BJ (cell line): Measurements from ENCODE around the gene ACSF2. TPM values are rescaled to one million over a fixed set of nuclear protein-coding genes. Genes with fewer than 3 reads are reported as not detected.

Experiments
- CTCF ChIA-PET: fragments of 350-600 bp; formaldehyde crosslinking; extraction: SDS; loops from one replicate; lab custom pipeline; 2021; ENCODE audit warnings: antibody characterized with exemption, inconsistent platforms; lab: Yijun Ruan, JAX
- POLR2A ChIA-PET: fragments of 300-600 bp; sonication (Branson Sonifier 250); formaldehyde crosslinking; extraction: SDS; loops from one replicate; lab custom pipeline; 2021; ENCODE audit warnings: antibody characterized with exemption; lab: Charles Lee
- DNase-seq: peaks from one replicate; pipeline ENCODE4 v3.0.0-alpha.2; 2011; ENCODE audit warnings: low read depth
- H3K27me3 ChIP-seq: 2 replicates; pipeline ENCODE4 v1.6.0; 2011; ENCODE audit warnings: low read length; ENCODE audit not compliant: control insufficient read depth, insufficient read depth
- H3K36me3 ChIP-seq: 2 replicates; pipeline ENCODE4 v1.5.1; 2011; ENCODE audit warnings: low read length; ENCODE audit not compliant: control insufficient read depth, insufficient read depth
- H3K4me3 ChIP-seq: 2 replicates; pipeline ENCODE4 v1.5.1; 2011; ENCODE audit warnings: low read depth, mild to moderate bottlenecking, control low read depth, low read length
- polyA plus RNA-seq: library from polyadenylated mRNA; depleted of rRNA; stranded (reverse); fragments of >200 nt; gene quantifications from 2 replicates; pipeline ENCODE4 v1.2.3, GENCODE V29; 2011
- TF ChIP-seq, protein P1 (sequence below): IDR thresholded peaks from 2 replicates; pipeline ENCODE4 v1.5.1; 2011; ENCODE audit warnings: low read depth, mild to moderate bottlenecking, control low read depth, inconsistent platforms, low read length, moderate library complexity; ENCODE audit not compliant: insufficient read depth

Gene ACSF2
- polyA plus RNA-seq, 1 experiment, result 25.4 TPM

DNA sequence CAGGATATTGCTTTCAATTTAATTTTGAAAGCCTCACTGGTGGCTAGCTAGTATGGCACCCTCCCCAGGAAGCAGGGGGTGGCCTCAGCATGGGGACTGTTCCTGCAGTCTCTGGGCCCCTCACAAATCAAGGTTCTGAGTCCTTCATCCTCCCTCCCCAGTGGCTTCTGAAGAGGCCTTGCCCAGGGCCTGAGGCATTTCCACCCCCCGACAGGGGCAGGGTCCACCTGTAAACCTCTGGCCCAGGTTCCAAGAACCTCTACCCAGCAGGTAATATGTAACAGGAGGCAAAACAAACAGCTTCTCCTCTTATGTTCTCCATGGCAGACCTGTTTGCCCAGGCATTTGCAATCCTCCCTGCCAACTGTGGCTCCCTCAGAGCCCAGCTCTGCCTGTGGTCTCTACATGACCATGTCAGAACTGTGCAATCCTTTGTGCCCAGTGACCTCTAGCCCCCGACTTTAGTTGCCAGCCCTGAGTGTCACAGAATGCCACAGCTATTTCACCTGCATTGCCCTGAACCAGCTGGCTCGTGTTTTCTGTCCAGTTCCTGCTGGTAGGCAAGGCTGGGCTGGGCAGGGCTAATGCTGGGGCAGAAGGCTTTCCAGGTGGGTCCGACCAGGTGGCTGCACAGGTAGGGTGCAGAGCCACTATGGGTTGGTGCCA is 14.3 kb downstream of the ACSF2 start:
- Histone ChIP-seq H3K27me3 (no peaks in the 10 kb centered on the region), H3K36me3 (no peaks in the 10 kb centered on the region), H3K4me3 (no peak overlapping the region)
- TF ChIP-seq, protein P1, sequence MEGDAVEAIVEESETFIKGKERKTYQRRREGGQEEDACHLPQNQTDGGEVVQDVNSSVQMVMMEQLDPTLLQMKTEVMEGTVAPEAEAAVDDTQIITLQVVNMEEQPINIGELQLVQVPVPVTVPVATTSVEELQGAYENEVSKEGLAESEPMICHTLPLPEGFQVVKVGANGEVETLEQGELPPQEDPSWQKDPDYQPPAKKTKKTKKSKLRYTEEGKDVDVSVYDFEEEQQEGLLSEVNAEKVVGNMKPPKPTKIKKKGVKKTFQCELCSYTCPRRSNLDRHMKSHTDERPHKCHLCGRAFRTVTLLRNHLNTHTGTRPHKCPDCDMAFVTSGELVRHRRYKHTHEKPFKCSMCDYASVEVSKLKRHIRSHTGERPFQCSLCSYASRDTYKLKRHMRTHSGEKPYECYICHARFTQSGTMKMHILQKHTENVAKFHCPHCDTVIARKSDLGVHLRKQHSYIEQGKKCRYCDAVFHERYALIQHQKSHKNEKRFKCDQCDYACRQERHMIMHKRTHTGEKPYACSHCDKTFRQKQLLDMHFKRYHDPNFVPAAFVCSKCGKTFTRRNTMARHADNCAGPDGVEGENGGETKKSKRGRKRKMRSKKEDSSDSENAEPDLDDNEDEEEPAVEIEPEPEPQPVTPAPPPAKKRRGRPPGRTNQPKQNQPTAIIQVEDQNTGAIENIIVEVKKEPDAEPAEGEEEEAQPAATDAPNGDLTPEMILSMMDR, result no peak
- ChIA-PET CTCF (interaction anchor here (0.7 kb wide), 1 partner anchor 43 kb away, joined by 3 read pairs; the partner anchor contains the start of gene LRRC59), POLR2A (no interaction called here)
- no peak for DNase-seq

DNA sequence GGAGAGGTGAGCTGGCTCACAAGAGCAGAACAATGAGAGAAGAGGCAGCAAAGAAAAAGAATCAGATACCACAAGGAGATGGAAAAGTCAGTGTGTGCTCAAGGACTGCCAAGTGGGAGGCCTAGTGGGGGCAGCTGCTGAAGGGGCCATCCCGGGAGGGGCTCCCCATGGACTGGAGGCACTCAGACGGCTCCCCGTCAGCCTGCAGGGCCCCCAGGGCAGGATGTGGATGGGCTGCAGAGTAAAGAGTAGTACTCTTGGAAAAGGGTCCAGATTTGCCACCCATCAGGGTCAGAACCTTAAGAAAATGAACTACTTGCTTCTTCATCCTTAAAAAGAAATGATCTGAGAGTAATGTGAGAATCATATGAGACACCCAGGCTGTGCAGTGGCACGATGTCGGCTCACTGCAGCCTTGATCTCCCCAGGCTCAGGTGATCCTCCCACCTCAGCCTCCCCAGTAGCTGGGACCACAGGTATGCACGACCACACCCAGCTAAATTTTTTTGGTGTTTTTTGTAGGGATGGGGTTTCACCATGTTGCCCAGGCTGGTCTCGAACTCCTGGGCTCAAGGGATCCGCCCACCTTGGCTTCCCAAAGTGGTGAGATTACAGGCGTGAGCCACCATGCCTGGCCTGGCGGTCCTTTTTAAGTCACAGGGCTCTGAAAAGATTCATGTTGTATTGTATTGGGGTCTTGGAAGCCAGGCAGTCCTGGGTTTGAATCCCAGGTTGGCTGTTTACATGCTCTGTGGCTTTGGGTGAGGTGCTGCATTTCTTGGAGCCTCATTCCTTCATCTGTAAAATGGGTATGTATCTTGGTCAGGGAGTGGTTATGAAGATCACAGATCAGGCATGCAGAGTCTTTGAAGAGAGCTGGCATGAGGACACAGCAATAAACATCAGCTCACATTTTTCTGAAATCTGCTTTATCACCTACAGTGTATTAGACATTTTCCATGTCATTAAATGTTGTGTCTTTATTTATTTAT is 15.1 kb downstream of the ACSF2 start:
- POLR2A ChIA-PET, result no interaction called here
- H3K4me3 ChIP-seq, result no peak overlapping the region
- DNase-seq, result no peak
- H3K27me3 ChIP-seq, result no peaks in the 10 kb centered on the region
- CTCF ChIA-PET, result interaction anchor here (0.7 to 1.0 kb wide), 3 partner anchors 23 to 66 kb away, joined by 3 to 4 read pairs (median 3); partner anchors contain the start of gene LRRC59
- TF ChIP-seq, protein P1, result no peak
- no peaks in the 10 kb centered on the region for H3K36me3 ChIP-seq

DNA sequence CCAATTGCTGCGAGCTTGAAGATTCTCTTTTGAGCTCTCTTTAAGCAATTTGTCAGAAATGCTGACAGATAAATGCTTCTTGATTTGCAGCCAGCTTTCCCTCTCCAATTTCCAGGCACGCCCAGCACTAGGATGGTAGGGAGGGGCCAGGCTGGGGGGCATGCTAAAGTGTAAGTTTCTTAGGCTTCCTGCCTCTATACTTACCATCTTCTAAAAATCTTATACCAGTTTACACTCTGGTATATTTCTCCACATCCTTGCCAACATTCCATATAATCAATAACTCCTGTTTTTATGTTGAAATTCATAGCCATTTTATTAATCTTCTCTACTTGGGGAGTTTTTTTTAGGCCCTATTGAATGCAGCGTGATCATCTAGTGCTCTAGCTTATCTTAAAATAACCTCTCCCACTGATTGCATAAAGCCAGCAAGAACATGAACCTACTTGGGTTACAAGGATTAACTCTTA is 17.5 kb downstream of the ACSF2 start:
- Histone ChIP-seq H3K27me3 (no peaks in the 10 kb centered on the region), H3K36me3 (no peaks in the 10 kb centered on the region), H3K4me3 (no peak overlapping the region)
- ChIA-PET POLR2A (no interaction called here), CTCF (interaction anchor here (0.9 to 1.5 kb wide), 2 partner anchors 17 to 29 kb away, joined by 4 to 5 read pairs; no protein-coding TSS in a partner anchor)
- no peak for DNase-seq
- TF ChIP-seq, protein P1, result no peak

DNA sequence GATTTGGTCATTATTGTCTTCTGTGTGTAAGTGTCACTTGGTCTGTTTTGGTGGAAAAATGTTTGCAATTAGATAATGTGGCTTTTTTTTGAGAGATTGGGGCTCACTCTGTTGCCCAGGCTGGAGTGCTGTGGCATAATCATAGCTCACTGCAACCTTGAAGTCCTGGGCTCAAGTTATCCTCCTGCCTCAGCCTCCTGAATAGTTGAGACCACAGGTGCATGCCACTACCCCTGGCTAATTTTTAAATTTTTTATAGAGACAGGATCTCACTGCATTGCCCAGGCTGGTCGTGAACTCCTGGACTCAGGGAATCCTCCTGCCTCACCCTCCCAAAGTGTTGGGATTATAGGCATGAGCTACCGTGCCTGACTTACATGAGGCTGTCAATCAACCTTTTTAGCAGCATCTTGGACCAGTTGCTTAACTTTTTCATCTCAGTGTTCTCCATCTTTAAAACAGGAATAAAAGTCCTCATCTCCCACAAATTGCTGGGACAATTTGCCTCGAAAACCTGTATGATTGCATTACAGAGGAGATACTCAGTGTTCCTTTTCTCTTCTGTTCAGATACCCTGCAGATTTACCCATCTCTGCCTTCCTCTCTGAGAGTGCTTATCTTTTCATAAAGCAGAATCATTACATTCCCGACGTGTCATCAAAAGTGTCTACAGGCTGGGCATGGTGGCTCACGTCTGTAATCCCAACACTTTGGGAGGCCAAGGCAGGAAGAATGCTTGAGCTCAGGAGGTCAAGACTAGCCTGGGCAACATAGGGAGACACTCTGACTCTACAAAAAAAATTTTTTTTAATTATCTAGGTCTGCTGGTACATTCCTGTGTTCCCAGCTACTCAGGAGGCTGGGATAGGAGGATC is 19.1 kb downstream of the ACSF2 start:
- H3K4me3 ChIP-seq, result no peak overlapping the region
- POLR2A ChIA-PET, result no interaction called here
- DNase-seq, result no peak
- no peaks in the 10 kb centered on the region for H3K27me3 ChIP-seq
- TF ChIP-seq, protein P1, result no peak
- CTCF ChIA-PET, result interaction anchor here (0.7 to 0.8 kb wide), 2 partner anchors 34 to 521 kb away, joined by 3 read pairs; no protein-coding TSS in a partner anchor
- H3K36me3 ChIP-seq, result no peaks in the 10 kb centered on the region
